ENCODE data around the gene GHRHR.

DNA sequence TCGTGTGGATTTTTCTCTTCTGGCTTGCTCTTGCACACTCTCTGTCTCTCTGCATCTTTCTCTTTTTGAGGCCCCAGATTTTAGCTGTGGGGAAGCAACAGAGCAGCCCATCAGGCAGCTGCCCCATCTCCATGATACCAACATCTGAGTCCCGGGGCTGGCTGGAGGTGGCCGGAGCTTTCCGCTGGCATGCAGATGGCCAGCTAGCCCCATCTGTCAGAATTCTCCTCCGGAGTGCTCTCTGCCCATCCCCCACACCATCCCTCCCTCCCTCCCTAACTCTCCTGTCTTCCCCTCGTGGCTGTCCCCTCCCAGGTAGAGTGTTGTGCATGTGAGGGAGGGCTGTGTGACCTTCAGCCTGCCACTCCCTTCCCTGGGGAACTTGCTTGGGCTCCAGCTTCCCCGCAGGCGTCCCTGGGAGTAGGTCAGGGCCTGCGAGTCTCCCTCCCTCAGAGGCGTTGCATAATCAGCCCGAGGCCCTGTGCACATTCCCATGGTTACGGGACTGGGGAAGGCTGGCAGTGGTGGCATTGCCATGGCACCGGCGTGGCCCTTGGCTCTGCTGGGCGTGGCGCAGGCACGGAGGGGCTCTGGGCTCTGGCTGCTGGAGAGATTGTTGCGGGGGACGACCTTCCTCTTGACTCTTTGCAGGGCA is 24.7 kb downstream of the GHRHR start:
- TF ChIP-seq, protein P1, sequence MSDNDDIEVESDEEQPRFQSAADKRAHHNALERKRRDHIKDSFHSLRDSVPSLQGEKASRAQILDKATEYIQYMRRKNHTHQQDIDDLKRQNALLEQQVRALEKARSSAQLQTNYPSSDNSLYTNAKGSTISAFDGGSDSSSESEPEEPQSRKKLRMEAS (CRISPR knock-in tag; IDR thresholded peaks at IDR 0.05) = no peak
- TF ChIP-seq, protein P2, sequence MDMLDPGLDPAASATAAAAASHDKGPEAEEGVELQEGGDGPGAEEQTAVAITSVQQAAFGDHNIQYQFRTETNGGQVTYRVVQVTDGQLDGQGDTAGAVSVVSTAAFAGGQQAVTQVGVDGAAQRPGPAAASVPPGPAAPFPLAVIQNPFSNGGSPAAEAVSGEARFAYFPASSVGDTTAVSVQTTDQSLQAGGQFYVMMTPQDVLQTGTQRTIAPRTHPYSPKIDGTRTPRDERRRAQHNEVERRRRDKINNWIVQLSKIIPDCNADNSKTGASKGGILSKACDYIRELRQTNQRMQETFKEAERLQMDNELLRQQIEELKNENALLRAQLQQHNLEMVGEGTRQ (CRISPR knock-in tag; IDR thresholded peaks at IDR 0.05) = no peak
- TF ChIP-seq PHB2 (IDR thresholded peaks at IDR 0.05; ENCODE audit: low read depth) (no peak), EZH2 (IDR thresholded peaks at IDR 0.05; ENCODE audit: borderline replicate concordance, low read depth, low read length) (no peak)
- TF ChIP-seq, protein P3, sequence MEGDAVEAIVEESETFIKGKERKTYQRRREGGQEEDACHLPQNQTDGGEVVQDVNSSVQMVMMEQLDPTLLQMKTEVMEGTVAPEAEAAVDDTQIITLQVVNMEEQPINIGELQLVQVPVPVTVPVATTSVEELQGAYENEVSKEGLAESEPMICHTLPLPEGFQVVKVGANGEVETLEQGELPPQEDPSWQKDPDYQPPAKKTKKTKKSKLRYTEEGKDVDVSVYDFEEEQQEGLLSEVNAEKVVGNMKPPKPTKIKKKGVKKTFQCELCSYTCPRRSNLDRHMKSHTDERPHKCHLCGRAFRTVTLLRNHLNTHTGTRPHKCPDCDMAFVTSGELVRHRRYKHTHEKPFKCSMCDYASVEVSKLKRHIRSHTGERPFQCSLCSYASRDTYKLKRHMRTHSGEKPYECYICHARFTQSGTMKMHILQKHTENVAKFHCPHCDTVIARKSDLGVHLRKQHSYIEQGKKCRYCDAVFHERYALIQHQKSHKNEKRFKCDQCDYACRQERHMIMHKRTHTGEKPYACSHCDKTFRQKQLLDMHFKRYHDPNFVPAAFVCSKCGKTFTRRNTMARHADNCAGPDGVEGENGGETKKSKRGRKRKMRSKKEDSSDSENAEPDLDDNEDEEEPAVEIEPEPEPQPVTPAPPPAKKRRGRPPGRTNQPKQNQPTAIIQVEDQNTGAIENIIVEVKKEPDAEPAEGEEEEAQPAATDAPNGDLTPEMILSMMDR (IDR thresholded peaks at IDR 0.05 in 2 of 3, conservative IDR thresholded peaks at IDR 0.05 in 1 of 3; ENCODE audit: insufficient read depth in 2 of 3, low read depth in 1 of 3, low read length in 3 of 3) = no peak

All from K562 (cell line).